ENCODE results near the gene FOXJ3.

GRCh38 chr1:42358791-42359190 is 23.8 kb upstream of the FOXJ3 start:
- TF ChIP-seq GABPA (IDR thresholded peaks at IDR 0.05; ENCODE audit: low read depth) (no peak), SMC3 (IDR thresholded peaks at IDR 0.05; ENCODE audit: low read depth, low read length) (no peak), EP300 (IDR thresholded peaks at IDR 0.05; ENCODE audit: borderline replicate concordance in 1 of 2, low read depth in 1 of 2, low read length in 1 of 2) (no peak), MAX (IDR thresholded peaks at IDR 0.05; ENCODE audit: low read depth) (no peak), CTCF (IDR thresholded peaks at IDR 0.05) (no peak)
